Psoas muscle (tissue), 8 donors: ENCODE results near the gene IL20RA. TPM values are rescaled to one million over a fixed set of nuclear protein-coding genes. Genes with fewer than 3 reads are reported as not detected.

ENCODE experiments used
- ATAC-seq, 4 donors: fragments of 200-7000 bp; cut with Tn5 transposase; one replicate each; pipeline ENCODE4 v1.9.1; 2020; ENCODE audit warnings: moderate library complexity in 3 of 4, mild to moderate bottlenecking in 2 of 4
- DNase-seq, 2 donors: peaks; one replicate each; pipeline ENCODE4 v3.0.0-alpha.2; 2020
- H3K27ac ChIP-seq: fragments of 200-600 bp; one replicate; pipeline ENCODE4 v1.8.0; 2022
- H3K27me3 ChIP-seq, 3 donors: fragments of 200-600 bp in 1 of 3; one replicate each; pipeline versions ENCODE4 v1.6.1 to v1.8.0; 2013 to 2022; ENCODE audit warnings: low read length in 2 of 3, mild to moderate bottlenecking in 2 of 3, moderate library complexity in 1 of 3; ENCODE audit not compliant: insufficient read depth in 3 of 3
- H3K36me3 ChIP-seq, 2 donors: fragments of 200-600 bp in 1 of 2; one replicate each; pipeline versions ENCODE4 v1.6.1 to v1.8.0; 2013 to 2022; ENCODE audit warnings: low read depth in 1 of 2, mild to moderate bottlenecking in 1 of 2, moderate library complexity in 1 of 2; ENCODE audit not compliant: insufficient read depth in 1 of 2
- H3K4me1 ChIP-seq: fragments of 200-600 bp; one replicate; pipeline ENCODE4 v1.8.0; 2022
- H3K4me3 ChIP-seq: fragments of 200-600 bp; one replicate; pipeline ENCODE4 v1.8.0; 2022; ENCODE audit warnings: mild to moderate bottlenecking
- H3K9me3 ChIP-seq: fragments of 200-600 bp; one replicate; pipeline ENCODE4 v1.8.0; 2022
- WGBS, 3 donors: extraction: QIAGEN DNeasy Blood & Tissue Kit; methylation state at CpG; one replicate each; pipeline versions ENCODE4 v1.1.6 to v1.1.7; 2013; 5-methylcytosine and 5-hydroxymethylcytosine counted together
- intact Hi-C, 2 donors: fragments of 100-400 bp; cut with DNase I; formaldehyde crosslinking; loops; one replicate each; pipeline versions ENCODE4 v1.11.0 to v1.14.2; 2022
- polyA plus RNA-seq, 3 donors: library from polyadenylated mRNA; stranded (reverse); fragments of 200-250 nt; gene quantifications; one replicate each; pipeline ENCODE4 v1.2.3, GENCODE V29; 2013
- total RNA-seq, 4 donors: library from RNA; stranded (reverse); fragmentation: NEBNext Ultra II Directional in 2 of 4; extraction: Animal tissue kit (Norgen Biotek cat#: 25700) in 2 of 4; gene quantifications; one replicate each; pipeline versions ENCODE4 v1.2.1 to v1.2.4, GENCODE V29; 2021 to 2023
- TF ChIP-seq, protein P1 (sequence below): fragments of 200-600 bp; IDR thresholded peaks from one replicate; pipeline ENCODE4 v1.8.0; 2022; ENCODE audit warnings: antibody characterized with exemption
- donor health status: healthy with polysubstance abuse.
- donor health status: DM: no; HTN: no; CAD: no; lungs with moderate emphysema.
- donor health status: Bipolar disorder and iron deficiency.
- donor health status: healthy.
- donor health status: DM: yes; HTN: yes; CAD: no.
- donor health status: DM: no; HTN: no; CAD: no.
- donor health status: DM: no; HTN: no; CAD: no.
- donor health status: DM: yes; HTN: yes; CAD: no.

The IL20RA gene
- total and polyA plus RNA-seq, 7 donors, result 0.04 to 0.94 (median 0.15) TPM; not detected in 1

DNA sequence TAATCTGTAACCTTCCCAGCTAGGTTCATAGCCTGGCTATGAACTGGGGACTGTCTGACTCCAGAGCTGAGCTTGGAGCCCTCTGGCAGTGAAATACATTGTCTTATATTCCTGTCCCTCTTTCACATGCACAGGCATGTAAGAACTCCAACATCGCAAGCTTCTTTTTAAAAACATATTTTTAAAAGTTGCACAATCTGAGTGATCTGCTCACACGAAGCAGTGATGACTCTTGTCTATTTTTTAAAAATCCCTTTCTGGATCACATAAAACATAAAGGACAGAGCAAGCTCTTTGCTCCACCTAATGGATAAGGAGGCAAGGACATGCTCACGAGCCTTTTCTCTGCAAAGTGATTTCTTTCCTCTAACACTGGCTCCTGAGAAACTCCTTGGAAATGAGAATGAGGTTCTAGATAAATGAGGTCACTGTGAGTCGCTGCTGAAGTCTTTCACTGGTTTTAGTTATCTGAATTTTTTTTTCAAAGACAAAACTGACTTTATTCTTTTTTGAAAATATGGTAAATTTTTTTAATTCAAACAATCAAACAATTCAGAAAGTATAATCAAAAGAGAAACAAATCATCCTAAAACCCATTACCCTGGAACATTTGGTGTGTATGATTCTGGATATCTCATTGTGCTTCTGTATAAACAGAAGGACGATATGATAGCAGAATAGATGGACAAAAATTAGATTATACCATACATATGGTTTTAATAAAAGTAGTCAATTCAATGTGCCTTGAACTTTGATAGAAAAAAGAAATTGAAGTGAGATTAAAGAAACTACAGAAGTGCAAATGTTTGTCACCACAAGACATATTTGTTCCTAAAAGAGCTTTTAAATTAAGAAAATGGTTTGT lies 30.8 kb downstream of the IL20RA start:
- Histone ChIP-seq H3K9me3 (no peaks in the 10 kb centered on the region), H3K27me3 (peaks cover 0 to 10% (median 3%) of the 10 kb centered on the region in 3 donors), H3K27ac (no peak overlapping the region), H3K4me1 (no peaks in the 10 kb centered on the region), H3K36me3 (no peaks in the 10 kb centered on the region), H3K4me3 (no peak overlapping the region)
- DNase-seq, result no peak
- 32 to 36% (median 34%) methylated on average over 5 of the region's 5 CpGs for WGBS, 3 donors
- intact Hi-C loops, result no loop called here
- TF ChIP-seq, protein P1, sequence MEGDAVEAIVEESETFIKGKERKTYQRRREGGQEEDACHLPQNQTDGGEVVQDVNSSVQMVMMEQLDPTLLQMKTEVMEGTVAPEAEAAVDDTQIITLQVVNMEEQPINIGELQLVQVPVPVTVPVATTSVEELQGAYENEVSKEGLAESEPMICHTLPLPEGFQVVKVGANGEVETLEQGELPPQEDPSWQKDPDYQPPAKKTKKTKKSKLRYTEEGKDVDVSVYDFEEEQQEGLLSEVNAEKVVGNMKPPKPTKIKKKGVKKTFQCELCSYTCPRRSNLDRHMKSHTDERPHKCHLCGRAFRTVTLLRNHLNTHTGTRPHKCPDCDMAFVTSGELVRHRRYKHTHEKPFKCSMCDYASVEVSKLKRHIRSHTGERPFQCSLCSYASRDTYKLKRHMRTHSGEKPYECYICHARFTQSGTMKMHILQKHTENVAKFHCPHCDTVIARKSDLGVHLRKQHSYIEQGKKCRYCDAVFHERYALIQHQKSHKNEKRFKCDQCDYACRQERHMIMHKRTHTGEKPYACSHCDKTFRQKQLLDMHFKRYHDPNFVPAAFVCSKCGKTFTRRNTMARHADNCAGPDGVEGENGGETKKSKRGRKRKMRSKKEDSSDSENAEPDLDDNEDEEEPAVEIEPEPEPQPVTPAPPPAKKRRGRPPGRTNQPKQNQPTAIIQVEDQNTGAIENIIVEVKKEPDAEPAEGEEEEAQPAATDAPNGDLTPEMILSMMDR, result peak; percentile 18
- ATAC-seq, result no peak

- 78 to 91% (median 81%) methylated on average over 1 of the region's 1 CpG for WGBS, 3 donors
- ATAC-seq (no peak), DNase-seq (no peak)
- peaks cover 0 to 10% (median 3%) of the 10 kb centered on the region in 3 donors for H3K27me3 ChIP-seq
- no peak overlapping the region for H3K27ac ChIP-seq
- no peaks in the 10 kb centered on the region for H3K9me3 ChIP-seq
- no peaks in the 10 kb centered on the region for H3K36me3 ChIP-seq
- no peak overlapping the region for H3K4me3 ChIP-seq
- TF ChIP-seq, protein P1, result no peak
- intact Hi-C loops, result no loop called here
- H3K4me1 ChIP-seq, result no peaks in the 10 kb centered on the region
Measured at GRCh38 chr6:137013031-137013430, 31.7 kb downstream of the IL20RA start.

- Histone ChIP-seq H3K36me3 (no peaks in the 10 kb centered on the region), H3K4me1 (no peaks in the 10 kb centered on the region), H3K27ac (no peak overlapping the region), H3K27me3 (peaks cover 0 to 10% (median 3%) of the 10 kb centered on the region in 3 donors), H3K4me3 (no peak overlapping the region), H3K9me3 (no peaks in the 10 kb centered on the region)
- ATAC-seq (no peak), DNase-seq (no peak)
- 74 to 83% (median 82%) methylated on average over 2 of the region's 2 CpGs for WGBS, 3 donors
- TF ChIP-seq, protein P1, result no peak
- intact Hi-C loops, result no loop called here
Measured at GRCh38 chr6:137011406-137011805, 33.4 kb downstream of the IL20RA start.

- Histone ChIP-seq H3K4me1 (no peaks in the 10 kb centered on the region), H3K27ac (no peak overlapping the region), H3K9me3 (no peaks in the 10 kb centered on the region), H3K36me3 (no peaks in the 10 kb centered on the region), H3K27me3 (peaks cover 0 to 10% (median 3%) of the 10 kb centered on the region in 3 donors), H3K4me3 (no peak overlapping the region)
- TF ChIP-seq, protein P1, result no peak
- ATAC-seq (no peak), DNase-seq (no peak)
- intact Hi-C loops, result no loop called here
- WGBS, 3 donors, result 89 to 93% (median 92%) methylated on average over 4 of the region's 4 CpGs
Measured at GRCh38 chr6:137010128-137010718, 34.5 kb downstream of the IL20RA start.
